Mesendoderm (in vitro differentiated cells): ENCODE results near the gene ZFPM1. TPM values are rescaled to one million over a fixed set of nuclear protein-coding genes. Genes with fewer than 3 reads are reported as not detected.
A peak's percentile ranks its signal among the peaks of the same experiment; 100 is the strongest.

ENCODE experiments used
- DNase-seq: peaks from one replicate; pipeline ENCODE4 v3.0.0; 2013
- H2AK5ac ChIP-seq: 2 replicates; pipeline ENCODE4 v1.6.1; 2013; ENCODE audit warnings: low read length, inconsistent platforms
- H2BK120ac ChIP-seq: 2 replicates; pipeline ENCODE4 v1.6.1; 2013; ENCODE audit warnings: low read depth, mild to moderate bottlenecking, low read length, moderate library complexity, mixed read lengths
- H2BK15ac ChIP-seq: replicated peaks from 2 replicates; pipeline ENCODE4 v1.6.1; 2013; ENCODE audit warnings: low read depth, mild to moderate bottlenecking, moderate library complexity
- H2BK5ac ChIP-seq: 2 replicates; pipeline ENCODE4 v1.6.1; 2013; ENCODE audit warnings: low read length, inconsistent platforms
- H3K18ac ChIP-seq: 2 replicates; pipeline ENCODE4 v1.6.1; 2013; ENCODE audit warnings: mild to moderate bottlenecking, low read length, mixed read lengths
- H3K23ac ChIP-seq: one replicate; pipeline ENCODE4 v1.6.1; 2013; ENCODE audit warnings: low read length
- H3K27ac ChIP-seq: 2 replicates; pipeline ENCODE4 v1.5.1; 2013; ENCODE audit warnings: low read depth, mild to moderate bottlenecking, inconsistent platforms, low read length, moderate library complexity
- H3K27me3 ChIP-seq: 2 replicates; pipeline ENCODE4 v1.6.1; 2013; ENCODE audit warnings: low read length, control low read depth, mild to moderate bottlenecking, inconsistent platforms; ENCODE audit not compliant: insufficient read depth, poor library complexity
- H3K36me3 ChIP-seq: 2 replicates; pipeline ENCODE4 v1.6.1; 2013; ENCODE audit warnings: low read length, inconsistent platforms; ENCODE audit not compliant: control insufficient read depth, insufficient read depth
- H3K4ac ChIP-seq: one replicate; pipeline ENCODE4 v1.6.1; 2013; ENCODE audit warnings: low read depth, mild to moderate bottlenecking, low read length, moderate library complexity
- H3K4me1 ChIP-seq: 2 replicates; pipeline ENCODE4 v1.6.1; 2013; ENCODE audit warnings: low read depth, low read length, inconsistent platforms; ENCODE audit not compliant: control insufficient read depth
- H3K4me2 ChIP-seq: 2 replicates; pipeline ENCODE4 v1.6.1; 2013; ENCODE audit warnings: low read length
- H3K4me3 ChIP-seq: 2 replicates; pipeline ENCODE4 v1.5.1; 2013; ENCODE audit warnings: mild to moderate bottlenecking, low read length
- H3K56ac ChIP-seq: one replicate; pipeline ENCODE4 v1.6.1; 2013; ENCODE audit warnings: low read length
- H3K79me1 ChIP-seq: 2 replicates; pipeline ENCODE4 v1.6.1; 2013; ENCODE audit warnings: low read length, inconsistent platforms
- H3K79me2 ChIP-seq: 2 replicates; pipeline ENCODE4 v1.6.1; 2013; ENCODE audit warnings: mild to moderate bottlenecking, low read length; ENCODE audit not compliant: control insufficient read depth, insufficient read depth
- H3K9ac ChIP-seq: 2 replicates; pipeline ENCODE4 v1.6.1; 2013; ENCODE audit warnings: low read length, inconsistent platforms
- H4K5ac ChIP-seq: one replicate; pipeline ENCODE4 v1.6.1; 2013; ENCODE audit warnings: low read length
- H4K8ac ChIP-seq: one replicate; pipeline ENCODE4 v1.6.1; 2013; ENCODE audit warnings: low read depth, mild to moderate bottlenecking, control low read depth, low read length, moderate library complexity
- whole genome bisulfite sequencing: extraction: QIAGEN DNeasy Blood & Tissue Kit; methylation state at CpG from one replicate; pipeline ENCODE4 v1.1.7; 2013; ENCODE audit warnings: low lambda C conversion rate, missing lambda C conversion rate; ENCODE audit not compliant: insufficient coverage; ENCODE audit errors: extremely low coverage; 5-methylcytosine and 5-hydroxymethylcytosine counted together
- polyA plus RNA-seq, 2 experiments: library from polyadenylated mRNA; stranded (reverse); fragments of 200-250 nt; gene quantifications; one replicate each; pipeline ENCODE4 v1.2.3, GENCODE V29; 2013

Gene ZFPM1
- polyA plus RNA-seq (2013, experiment 1 of 2): 2.5 TPM
- polyA plus RNA-seq (2013, experiment 2 of 2): 2.5 TPM

GRCh38 chr16:88453217-88453531, at the start of gene ZFPM1:
Gene ZFPM1 (plus strand): TSS chr16:88453280. CDS start chr16:88453639, 359 bp downstream.
- Histone ChIP-seq H3K18ac (peak within 1 kb of the TSS; percentile 81), H2BK120ac (no peak within 1 kb of the TSS), H3K27me3 (no peaks in the 10 kb centered on the region), H2AK5ac (no peak within 1 kb of the TSS), H3K79me1 (peaks cover 4% of the 10 kb centered on the region), H4K8ac (peak within 1 kb of the TSS; percentile 68), H3K9ac (peak within 1 kb of the TSS; percentile 68), H2BK5ac (no peak within 1 kb of the TSS), H3K36me3 (no peaks in the 10 kb centered on the region), H3K4me1 (peaks cover 6% of the 10 kb centered on the region), H3K23ac (peak within 1 kb of the TSS; percentile 24), H3K27ac (no peak within 1 kb of the TSS), H4K5ac (no peak within 1 kb of the TSS), H3K56ac (peak within 1 kb of the TSS; percentile 85), H3K79me2 (peaks cover 18% of the 10 kb centered on the region), H2BK15ac (no peak within 1 kb of the TSS), H3K4me3 (peak within 1 kb of the TSS; percentile 41), H3K4ac (no peak within 1 kb of the TSS), H3K4me2 (peak within 1 kb of the TSS; percentile 70)
- no CpG with 5 or more reads among the region's 57 CpGs for WGBS
- DNase-seq: no peak

GRCh38 chr16:88403794-88404581, 49.1 kb upstream of the ZFPM1 start:
- H4K8ac ChIP-seq: no peak overlapping the region
- H2BK120ac ChIP-seq: no peak overlapping the region
- no peaks in the 10 kb centered on the region for H3K79me2 ChIP-seq
- no peak overlapping the region for H2AK5ac ChIP-seq
- no peak overlapping the region for H3K27ac ChIP-seq
- H3K4me1 ChIP-seq: no peaks in the 10 kb centered on the region
- H3K79me1 ChIP-seq: no peaks in the 10 kb centered on the region
- no peak overlapping the region for H3K4ac ChIP-seq
- no peak overlapping the region for H4K5ac ChIP-seq
- WGBS: no CpG with 5 or more reads among the region's 22 CpGs
- H3K18ac ChIP-seq: no peak overlapping the region
- no peak for DNase-seq
- no peak overlapping the region for H3K9ac ChIP-seq
- H3K4me3 ChIP-seq: no peak overlapping the region
- H2BK15ac ChIP-seq: no peak overlapping the region
- H3K36me3 ChIP-seq: no peaks in the 10 kb centered on the region
- H3K23ac ChIP-seq: no peak overlapping the region
- no peak overlapping the region for H3K4me2 ChIP-seq
- H3K56ac ChIP-seq: no peak overlapping the region
- no peaks in the 10 kb centered on the region for H3K27me3 ChIP-seq
- no peak overlapping the region for H2BK5ac ChIP-seq

GRCh38 chr16:88404769-88405168, 48.3 kb upstream of the ZFPM1 start:
- no peaks in the 10 kb centered on the region for H3K79me1 ChIP-seq
- H2BK120ac ChIP-seq: no peak overlapping the region
- no peaks in the 10 kb centered on the region for H3K4me1 ChIP-seq
- no peak for DNase-seq
- H4K5ac ChIP-seq: no peak overlapping the region
- no peak overlapping the region for H3K27ac ChIP-seq
- no peaks in the 10 kb centered on the region for H3K79me2 ChIP-seq
- no peak overlapping the region for H3K56ac ChIP-seq
- H3K4ac ChIP-seq: no peak overlapping the region
- no peak overlapping the region for H4K8ac ChIP-seq
- H3K9ac ChIP-seq: no peak overlapping the region
- H3K4me3 ChIP-seq: no peak overlapping the region
- H3K36me3 ChIP-seq: no peaks in the 10 kb centered on the region
- H3K27me3 ChIP-seq: no peaks in the 10 kb centered on the region
- H2AK5ac ChIP-seq: no peak overlapping the region
- H2BK15ac ChIP-seq: no peak overlapping the region
- no CpG with 5 or more reads among the region's 6 CpGs for WGBS
- no peak overlapping the region for H3K23ac ChIP-seq
- H3K18ac ChIP-seq: no peak overlapping the region
- H3K4me2 ChIP-seq: no peak overlapping the region
- H2BK5ac ChIP-seq: no peak overlapping the region

- Histone ChIP-seq H4K5ac (no peak overlapping the region), H4K8ac (no peak overlapping the region), H3K27ac (no peak overlapping the region), H3K36me3 (no peaks in the 10 kb centered on the region), H3K23ac (no peak overlapping the region), H3K79me1 (no peaks in the 10 kb centered on the region), H3K4me3 (no peak overlapping the region), H3K18ac (no peak overlapping the region), H3K4me2 (no peak overlapping the region), H3K56ac (no peak overlapping the region), H3K27me3 (no peaks in the 10 kb centered on the region), H3K79me2 (no peaks in the 10 kb centered on the region), H2BK120ac (no peak overlapping the region), H2AK5ac (no peak overlapping the region), H2BK15ac (no peak overlapping the region), H2BK5ac (no peak overlapping the region), H3K9ac (no peak overlapping the region), H3K4me1 (no peaks in the 10 kb centered on the region), H3K4ac (no peak overlapping the region)
- no peak for DNase-seq
- no CpG with 5 or more reads among the region's 29 CpGs for WGBS
These were observed 47.6 kb upstream of the ZFPM1 start for GRCh38 chr16:88405216-88406060.

- Histone ChIP-seq H3K79me2 (no peaks in the 10 kb centered on the region), H3K4ac (no peak overlapping the region), H3K4me2 (no peak overlapping the region), H3K27ac (no peak overlapping the region), H2BK15ac (no peak overlapping the region), H2BK120ac (no peak overlapping the region), H3K18ac (no peak overlapping the region), H2AK5ac (no peak overlapping the region), H4K8ac (no peak overlapping the region), H3K79me1 (no peaks in the 10 kb centered on the region), H3K4me3 (no peak overlapping the region), H3K27me3 (no peaks in the 10 kb centered on the region), H3K4me1 (no peaks in the 10 kb centered on the region), H3K36me3 (no peaks in the 10 kb centered on the region), H2BK5ac (no peak overlapping the region), H4K5ac (no peak overlapping the region), H3K56ac (no peak overlapping the region), H3K9ac (no peak overlapping the region), H3K23ac (no peak overlapping the region)
- WGBS: no CpG with 5 or more reads among the region's 39 CpGs
- no peak for DNase-seq
These were observed 46.7 kb upstream of the ZFPM1 start for GRCh38 chr16:88406096-88407041.
